H1 (cell line): Measurements from ENCODE around the gene ARHGAP23. TPM values are rescaled to one million over a fixed set of nuclear protein-coding genes. Genes with fewer than 3 reads are reported as not detected.

ENCODE experiments used
- BACH1 ChIP-seq: IDR thresholded peaks from 2 replicates; pipeline ENCODE4 v1.6.1; 2012; ENCODE audit warnings: low read length, improper control_type of control experiment
- BCL11A ChIP-seq, 2 experiments: IDR thresholded peaks; one replicate each; pipeline ENCODE4 v1.6.1; 2011; ENCODE audit warnings: low read depth in 2 of 2, low read length in 2 of 2, mild to moderate bottlenecking in 2 of 2
- EGR1 ChIP-seq: IDR thresholded peaks from 2 replicates; pipeline ENCODE4 v1.6.1; 2011; ENCODE audit warnings: low read depth, low read length, borderline replicate concordance
- EZH2 ChIP-seq: fragments of 200-600 bp; sonication (generic); IDR thresholded peaks from 2 replicates; pipeline ENCODE4 v1.7.1; 2012; ENCODE audit warnings: low read depth, mild to moderate bottlenecking, moderate library complexity, low read length, inconsistent platforms; ENCODE audit not compliant: severe bottlenecking
- GABPA ChIP-seq: IDR thresholded peaks from 2 replicates; pipeline ENCODE4 v1.6.1; 2011; ENCODE audit warnings: mild to moderate bottlenecking, low read length, moderate library complexity, borderline replicate concordance; ENCODE audit not compliant: insufficient read depth
- GTF2F1 ChIP-seq: IDR thresholded peaks from 2 replicates; pipeline ENCODE4 v1.6.1; 2012; ENCODE audit warnings: low read depth, low read length, improper control_type of control experiment, borderline replicate concordance
- JUND ChIP-seq: IDR thresholded peaks from 2 replicates; pipeline ENCODE4 v1.6.1; 2011; ENCODE audit warnings: mild to moderate bottlenecking, improper control_type of control experiment, low read length
- NANOG ChIP-seq: IDR thresholded peaks from 2 replicates; pipeline ENCODE4 v1.6.1; 2011; ENCODE audit warnings: low read length, low read depth, mild to moderate bottlenecking, inconsistent platforms; ENCODE audit not compliant: insufficient read depth, poor library complexity, severe bottlenecking
- RXRA ChIP-seq: IDR thresholded peaks from 2 replicates; pipeline ENCODE4 v1.6.1; 2011; ENCODE audit warnings: low read depth, mild to moderate bottlenecking, low read length, moderate library complexity; ENCODE audit not compliant: insufficient read depth
- SIRT6 ChIP-seq: IDR thresholded peaks from one replicate; pipeline ENCODE4 v1.7.1; 2012; ENCODE audit warnings: low read length, inconsistent platforms
- SRF ChIP-seq: IDR thresholded peaks from 2 replicates; pipeline ENCODE4 v1.6.1; 2011; ENCODE audit warnings: mild to moderate bottlenecking, low read depth, low read length, moderate library complexity
- TAF1 ChIP-seq: IDR thresholded peaks from 2 replicates; pipeline ENCODE4 v1.6.1; 2011; ENCODE audit warnings: mild to moderate bottlenecking, low read depth, low read length
- polyA plus RNA-seq, 7 experiments: library from polyadenylated mRNA; depleted of rRNA in 3 of 7; stranded (reverse) in 5 of 7; unstranded in 2 of 7; fragments of >200 nt in 5 of 7; fragments of 200-250 nt in 2 of 7; gene quantifications; 1 replicate in 5 of 7; 2 replicates in 1 of 7; 4 replicates in 1 of 7; pipeline versions ENCODE4 v1.2.1 to v1.2.3, GENCODE V29; 2011 to 2013; ENCODE audit warnings: missing spikeins in 2 of 7, mixed read lengths in 2 of 7
- total RNA-seq: library from RNA; stranded (reverse); fragmentation: NEBNext Ultra II Directional; extraction: Animal tissue kit (Norgen Biotek cat#: 25700); gene quantifications from 2 replicates; pipeline ENCODE4 v1.2.1, GENCODE V29; 2021

Gene ARHGAP23
- total and polyA plus RNA-seq, 2 of the 8 experiments (the other 6 are each of a cell fraction or from before 2014, with no cell fraction given), result 16.3 to 107 TPM

DNA sequence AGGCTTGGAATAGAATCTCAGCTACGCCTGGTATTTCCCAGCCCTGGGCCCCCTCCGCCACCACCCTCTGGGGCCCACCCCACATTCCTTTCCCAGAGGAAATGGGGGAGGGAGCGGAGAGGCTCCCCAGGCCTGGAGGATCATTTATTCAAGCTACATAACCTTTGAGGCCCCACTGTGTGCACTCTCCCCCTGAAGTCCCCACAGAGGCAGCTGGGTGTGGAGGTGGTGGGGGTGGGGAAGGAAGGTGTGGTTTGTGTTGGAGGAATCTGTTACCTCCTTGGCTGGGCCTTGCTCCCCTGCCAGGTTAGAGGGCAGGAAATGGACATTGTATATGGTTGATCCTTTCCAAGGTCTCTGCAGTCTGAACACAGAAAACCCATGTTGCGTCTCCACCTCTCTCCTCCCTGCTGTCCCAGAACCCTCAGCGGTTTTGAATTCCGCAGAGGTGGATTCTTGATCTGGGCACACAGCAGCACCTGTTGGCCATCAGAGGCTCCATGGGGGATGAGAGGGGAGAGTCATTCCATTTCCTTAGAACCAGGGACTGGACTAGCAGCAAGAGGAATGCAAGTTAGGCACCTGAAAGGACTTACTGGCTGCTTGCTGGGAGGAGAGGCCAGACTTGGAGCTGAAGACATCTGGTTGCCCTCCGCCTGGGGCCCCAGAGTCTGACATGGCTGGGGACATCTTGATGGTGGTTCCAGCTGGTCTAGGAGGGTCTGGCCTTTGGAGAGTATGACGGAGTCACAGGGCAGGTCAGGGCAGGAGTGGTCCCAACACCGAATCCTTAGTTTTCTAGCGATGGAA lies 23.0 kb downstream of the ARHGAP23 start (continued):
- no peak for TF ChIP-seq SRF
- TF ChIP-seq TAF1, result peak; percentile 46; the same call in 1 of the 2 replicates
- TF ChIP-seq BCL11A (IDR thresholded peaks at IDR 0.05; ENCODE audit: low read depth in 2 of 2, low read length in 2 of 2), result peak in 1 of 2 experiments; percentile 19
- peak; percentile 94 for TF ChIP-seq NANOG
- no peak for TF ChIP-seq GTF2F1
- TF ChIP-seq GABPA, result no peak
- no peak for TF ChIP-seq BACH1
- TF ChIP-seq JUND, result peak; percentile 4; the same call in 1 of the 2 replicates
- no peak for TF ChIP-seq RXRA
- no peak for TF ChIP-seq EZH2
- TF ChIP-seq EGR1, result no peak; the same call in 1 of the 2 replicates
- peak; percentile 68 for TF ChIP-seq SIRT6
